ENCODE measurements around the gene MACO1. TPM values are rescaled to one million over a fixed set of nuclear protein-coding genes. Genes with fewer than 3 reads are reported as not detected.
"Not testable (repeated sequence)": the region's sequence is repeated elsewhere in the genome, so short reads cannot be mapped to it uniquely, and the experiment has no call there.

Gene MACO1
- total RNA-seq, 2 experiments from 2014 or later: 24.1 to 24.9 TPM

GRCh38 chr1:25388691-25389090 is 42.0 kb upstream of the MACO1 start:
- ATAC-seq (ENCODE audit: poor library complexity); CTCF ChIA-PET; H3K27ac ChIP-seq (ENCODE audit: low read depth in 1 of 2, low read length in 2 of 2); H3K9me3 Mint-ChIP-seq; POLR2A ChIA-PET; DNase-seq; H3K4me1 ChIP-seq (ENCODE audit: insufficient read depth, low read length); H3K9me3 ChIP-seq (ENCODE audit: control insufficient read depth in 1 of 2, insufficient read depth in 1 of 2, low read length in 2 of 2); H3K36me3 ChIP-seq (ENCODE audit: insufficient read depth, low read length); H3K4me3 ChIP-seq (ENCODE audit: low read length); H3K27me3 ChIP-seq (ENCODE audit: control insufficient read depth in 1 of 2, insufficient read depth in 2 of 2, low read length in 2 of 2); H3K4me3 Mint-ChIP-seq; intact Hi-C loops (cut with DNase I, micrococcal nuclease); H3K36me3 Mint-ChIP-seq (ENCODE audit: low read depth); H3K4me1 Mint-ChIP-seq (ENCODE audit: low read depth); H3K27me3 Mint-ChIP-seq; H3K27ac Mint-ChIP-seq: not testable (repeated sequence)

DNA sequence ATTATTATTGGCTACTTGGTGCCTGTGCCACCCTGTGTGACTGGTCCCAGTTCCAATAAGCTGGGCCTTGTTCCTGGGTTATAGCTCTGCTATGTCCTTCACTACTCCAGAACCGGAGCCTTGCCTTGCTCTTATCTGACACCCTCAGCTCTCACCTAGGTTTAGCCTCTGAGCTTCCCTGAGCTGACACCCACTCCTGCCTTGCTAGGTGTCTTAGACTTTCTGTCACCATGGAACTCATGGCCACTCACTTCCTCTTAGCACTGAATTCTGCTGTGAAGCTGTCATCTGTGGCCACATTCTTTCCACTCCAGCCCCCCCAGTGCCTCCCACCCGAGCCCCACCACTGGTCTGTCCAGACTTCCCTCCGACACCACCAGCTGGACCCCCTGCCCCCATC is 41.0 kb upstream of the MACO1 start:
- H3K9me3 Mint-ChIP-seq; H3K4me1 ChIP-seq (ENCODE audit: insufficient read depth, low read length); CTCF ChIA-PET; H3K27ac Mint-ChIP-seq; POLR2A ChIA-PET; H3K9me3 ChIP-seq (ENCODE audit: control insufficient read depth in 1 of 2, insufficient read depth in 1 of 2, low read length in 2 of 2); DNase-seq; H3K36me3 Mint-ChIP-seq (ENCODE audit: low read depth); ATAC-seq (ENCODE audit: poor library complexity); H3K27me3 Mint-ChIP-seq; H3K4me3 ChIP-seq (ENCODE audit: low read length); H3K27me3 ChIP-seq (ENCODE audit: control insufficient read depth in 1 of 2, insufficient read depth in 2 of 2, low read length in 2 of 2); H3K4me3 Mint-ChIP-seq; H3K36me3 ChIP-seq (ENCODE audit: insufficient read depth, low read length); H3K4me1 Mint-ChIP-seq (ENCODE audit: low read depth); H3K27ac ChIP-seq (ENCODE audit: low read depth in 1 of 2, low read length in 2 of 2): not testable (repeated sequence)
- intact Hi-C loops (cut with DNase I, micrococcal nuclease): loop anchor here in 1 of 2 experiments (5.0 to 10.0 kb wide), 2 partner anchors 77 to 105 kb away; no protein-coding TSS in a partner anchor

- Mint-ChIP-seq H3K27ac (no peak overlapping the region), H3K27me3 (no peaks in the 10 kb centered on the region), H3K9me3 (no peaks in the 10 kb centered on the region), H3K36me3 (ENCODE audit: low read depth) (no peaks in the 10 kb centered on the region), H3K4me3 (no peak overlapping the region), H3K4me1 (ENCODE audit: low read depth) (no peaks in the 10 kb centered on the region)
- ATAC-seq (ENCODE audit: poor library complexity) (no peak), DNase-seq (no peak)
- H3K36me3 ChIP-seq (ENCODE audit: insufficient read depth, low read length): no peaks in the 10 kb centered on the region
- H3K27me3 ChIP-seq (ENCODE audit: control insufficient read depth in 1 of 2, insufficient read depth in 2 of 2, low read length in 2 of 2): no peaks in the 10 kb centered on the region
- TF ChIP-seq CTCF (IDR thresholded peaks at IDR 0.05): no peak
- H3K4me3 ChIP-seq (ENCODE audit: low read length): no peak overlapping the region
- no peaks in the 10 kb centered on the region for H3K9me3 ChIP-seq (ENCODE audit: control insufficient read depth in 1 of 2, insufficient read depth in 1 of 2, low read length in 2 of 2)
- intact Hi-C loops (cut with DNase I, micrococcal nuclease): loop anchor here in 1 of 2 experiments (5.0 to 10.0 kb wide), 2 partner anchors 81 to 108 kb away; no protein-coding TSS in a partner anchor
- H3K27ac ChIP-seq (ENCODE audit: low read depth in 1 of 2, low read length in 2 of 2): no peak overlapping the region
- ChIA-PET CTCF (no interaction called here), POLR2A (no interaction called here)
- no peaks in the 10 kb centered on the region for H3K4me1 ChIP-seq (ENCODE audit: insufficient read depth, low read length)
These were observed 37.9 kb upstream of the MACO1 start for GRCh38 chr1:25392841-25393240.

- H3K4me3 ChIP-seq (ENCODE audit: low read length); H3K36me3 ChIP-seq (ENCODE audit: insufficient read depth, low read length); H3K9me3 ChIP-seq (ENCODE audit: control insufficient read depth in 1 of 2, insufficient read depth in 1 of 2, low read length in 2 of 2); H3K4me1 Mint-ChIP-seq (ENCODE audit: low read depth); H3K4me3 Mint-ChIP-seq; H3K27ac Mint-ChIP-seq; DNase-seq; CTCF ChIA-PET; H3K27ac ChIP-seq (ENCODE audit: low read depth in 1 of 2, low read length in 2 of 2); H3K9me3 Mint-ChIP-seq; H3K27me3 Mint-ChIP-seq; H3K4me1 ChIP-seq (ENCODE audit: insufficient read depth, low read length); H3K36me3 Mint-ChIP-seq (ENCODE audit: low read depth); H3K27me3 ChIP-seq (ENCODE audit: control insufficient read depth in 1 of 2, insufficient read depth in 2 of 2, low read length in 2 of 2); ATAC-seq (ENCODE audit: poor library complexity): not testable (repeated sequence)
- POLR2A ChIA-PET: interaction anchor here (0.7 kb wide), 1 partner anchor 1530 kb away, joined by 3 read pairs; no protein-coding TSS in a partner anchor
- intact Hi-C loops (cut with DNase I, micrococcal nuclease): loop anchor here in 1 of 2 experiments (10.0 kb wide), 1 partner anchor 113 kb away; no protein-coding TSS in a partner anchor
These were observed 33.1 kb upstream of the MACO1 start for GRCh38 chr1:25397549-25397948.

- H3K27me3 ChIP-seq (ENCODE audit: control insufficient read depth in 1 of 2, insufficient read depth in 2 of 2, low read length in 2 of 2); H3K27ac Mint-ChIP-seq; DNase-seq; H3K36me3 Mint-ChIP-seq (ENCODE audit: low read depth); CTCF ChIA-PET; H3K4me1 ChIP-seq (ENCODE audit: insufficient read depth, low read length); H3K9me3 ChIP-seq (ENCODE audit: control insufficient read depth in 1 of 2, insufficient read depth in 1 of 2, low read length in 2 of 2); POLR2A ChIA-PET; H3K36me3 ChIP-seq (ENCODE audit: insufficient read depth, low read length); H3K9me3 Mint-ChIP-seq; H3K4me3 Mint-ChIP-seq; H3K4me3 ChIP-seq (ENCODE audit: low read length); H3K27ac ChIP-seq (ENCODE audit: low read depth in 1 of 2, low read length in 2 of 2); ATAC-seq (ENCODE audit: poor library complexity); H3K4me1 Mint-ChIP-seq (ENCODE audit: low read depth); H3K27me3 Mint-ChIP-seq: not testable (repeated sequence)
- intact Hi-C loops (cut with DNase I, micrococcal nuclease): loop anchor here in 1 of 2 experiments (10.0 kb wide), 1 partner anchor 113 kb away; no protein-coding TSS in a partner anchor
These were observed 32.6 kb upstream of the MACO1 start for GRCh38 chr1:25398079-25398478.
